AG04450 (cell line): Measurements from ENCODE around the gene RFX4. TPM values are rescaled to one million over a fixed set of nuclear protein-coding genes. Genes with fewer than 3 reads are reported as not detected.

Experiments
- CTCF ChIA-PET: fragments of 300-600, 350-600 bp; formaldehyde crosslinking; extraction: SDS; loops from one replicate; lab custom pipeline; 2022; ENCODE audit warnings: antibody characterized with exemption, inconsistent platforms; lab: Charles Lee
- POLR2A ChIA-PET: fragments of 350-600 bp; formaldehyde crosslinking; extraction: SDS; loops from one replicate; lab custom pipeline; 2021; ENCODE audit warnings: antibody characterized with exemption, inconsistent platforms; lab: Yijun Ruan, JAX
- DNase-seq: peaks from one replicate; pipeline ENCODE4 v3.0.0-alpha.2; 2011; ENCODE audit warnings: low read depth, low spot score
- H3K27ac ChIP-seq: one replicate; pipeline ENCODE4 v1.5.1; 2012; ENCODE audit warnings: low read depth, low read length, control low read depth
- H3K27me3 ChIP-seq: one replicate; pipeline ENCODE4 v1.6.0; 2012; ENCODE audit warnings: low read length; ENCODE audit not compliant: control insufficient read depth, insufficient read depth
- H3K4me3 ChIP-seq: 2 replicates; pipeline ENCODE4 v1.5.1; 2011; ENCODE audit warnings: mild to moderate bottlenecking, low read depth, low read length, control low read depth
- H3K9me3 ChIP-seq: 2 replicates; pipeline ENCODE4 v1.5.1; 2012; ENCODE audit warnings: low read length; ENCODE audit not compliant: control insufficient read depth, insufficient read depth
- polyA plus RNA-seq: library from polyadenylated mRNA; depleted of rRNA; stranded (reverse); fragments of >200 nt; gene quantifications from 2 replicates; pipeline ENCODE4 v1.2.3, GENCODE V29; 2011
- TF ChIP-seq, protein P1 (sequence below): IDR thresholded peaks from 2 replicates; pipeline ENCODE4 v1.5.1; 2011; ENCODE audit warnings: low read depth, low read length, control low read depth, inconsistent platforms

The RFX4 gene
- polyA plus RNA-seq, 1 experiment = not detected

DNA sequence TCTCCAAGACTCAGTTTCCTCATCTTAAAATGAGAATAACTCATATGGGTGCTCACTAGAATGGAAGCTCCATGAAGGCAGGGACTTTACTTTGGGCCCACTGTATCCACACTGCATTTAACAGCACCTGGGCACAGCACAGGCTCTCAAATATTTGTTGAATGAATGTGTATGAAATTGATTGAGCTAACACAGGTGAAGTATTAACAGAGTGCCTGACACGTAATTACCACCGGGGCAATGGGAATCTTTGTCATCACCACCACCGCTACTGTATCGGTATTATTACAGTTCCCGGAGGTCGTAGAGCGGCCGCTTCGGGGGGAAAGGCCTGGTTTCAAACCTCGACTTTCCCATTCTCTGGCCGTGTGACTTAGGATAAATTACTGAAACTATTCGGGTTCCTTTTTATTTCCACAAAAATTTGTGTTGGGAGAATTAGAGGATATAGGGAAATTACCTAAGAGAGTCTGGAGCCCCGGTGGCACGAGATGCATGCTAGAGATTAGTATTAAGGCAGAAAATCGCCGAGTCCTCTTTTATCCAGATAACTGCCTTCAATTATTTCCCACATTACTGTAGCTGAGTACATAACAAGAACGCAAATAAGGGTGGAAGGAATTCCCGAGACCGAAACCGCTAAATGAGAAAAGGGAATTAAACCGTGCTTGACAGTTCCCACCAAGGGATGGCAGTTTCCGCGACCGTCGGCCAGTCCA, 190.6 kb downstream of the RFX4 start:
- CTCF ChIA-PET = interaction anchor here (1.5 to 1.8 kb wide), 3 partner anchors 17 to 416 kb away, joined by 3 to 6 read pairs (median 4); partner anchors contain the start of gene POLR3B

DNA sequence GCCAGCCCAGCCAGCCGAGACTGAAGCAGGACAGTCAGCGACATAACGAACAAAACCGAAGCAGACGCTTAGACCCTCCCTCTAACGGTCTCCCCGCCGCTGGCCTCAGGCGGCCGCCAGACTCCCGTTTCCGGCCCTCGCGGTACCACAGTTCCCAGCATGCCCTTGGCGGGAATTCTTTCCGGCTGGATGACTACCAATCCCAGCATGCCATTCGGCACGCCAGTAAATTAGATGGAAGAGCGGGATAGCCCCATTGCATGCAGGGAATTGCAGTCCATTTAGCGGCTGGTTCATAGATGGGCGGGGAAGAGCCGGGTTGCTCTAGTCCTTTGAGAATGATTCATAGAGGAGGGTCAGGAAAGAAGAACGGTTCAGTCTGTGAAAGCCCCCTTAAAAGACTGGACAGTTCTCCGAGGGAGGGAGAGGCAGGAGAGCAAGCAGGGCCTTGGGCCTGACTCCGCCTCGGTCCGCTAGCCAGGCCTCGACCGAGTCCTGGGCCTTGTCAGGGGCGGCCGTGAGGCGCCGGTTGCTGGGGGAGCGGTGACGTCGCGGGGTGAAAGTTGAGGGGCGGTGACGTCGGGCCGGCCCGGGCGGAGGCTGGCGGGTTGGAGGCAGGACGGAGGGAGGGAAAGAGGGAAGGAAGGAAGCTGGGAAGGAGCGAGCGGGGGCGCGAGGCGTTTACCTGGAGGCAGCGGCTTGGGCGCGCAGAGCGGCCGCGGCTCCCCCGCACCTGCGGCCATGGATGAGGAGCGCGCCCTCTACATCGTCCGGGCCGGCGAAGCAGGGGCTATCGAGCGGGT, 191.4 kb downstream of the RFX4 start, which contains the start of gene RIC8B:
Gene RIC8B (plus strand): TSS at position 678 of the 803 bp plus-strand sequence. CDS start 64 bp downstream, at position 742.
- Histone ChIP-seq H3K27me3 (no peaks in the 10 kb centered on the region), H3K27ac (peak within 1 kb of the TSS; percentile 100), H3K4me3 (peak within 1 kb of the TSS; percentile 96), H3K9me3 (no peaks in the 10 kb centered on the region; the same call in 1 of the 2 replicates)
- ChIA-PET POLR2A (interaction anchor here (0.5 to 1.3 kb wide), 6 partner anchors 24 to 897 kb away, joined by 3 to 5 read pairs (median 3); partner anchors contain the start of gene TMEM263), CTCF (interaction anchor here (1.5 kb wide), 1 partner anchor 417 kb away, joined by 4 read pairs; the partner anchor contains the start of gene POLR3B)
- TF ChIP-seq, protein P1, sequence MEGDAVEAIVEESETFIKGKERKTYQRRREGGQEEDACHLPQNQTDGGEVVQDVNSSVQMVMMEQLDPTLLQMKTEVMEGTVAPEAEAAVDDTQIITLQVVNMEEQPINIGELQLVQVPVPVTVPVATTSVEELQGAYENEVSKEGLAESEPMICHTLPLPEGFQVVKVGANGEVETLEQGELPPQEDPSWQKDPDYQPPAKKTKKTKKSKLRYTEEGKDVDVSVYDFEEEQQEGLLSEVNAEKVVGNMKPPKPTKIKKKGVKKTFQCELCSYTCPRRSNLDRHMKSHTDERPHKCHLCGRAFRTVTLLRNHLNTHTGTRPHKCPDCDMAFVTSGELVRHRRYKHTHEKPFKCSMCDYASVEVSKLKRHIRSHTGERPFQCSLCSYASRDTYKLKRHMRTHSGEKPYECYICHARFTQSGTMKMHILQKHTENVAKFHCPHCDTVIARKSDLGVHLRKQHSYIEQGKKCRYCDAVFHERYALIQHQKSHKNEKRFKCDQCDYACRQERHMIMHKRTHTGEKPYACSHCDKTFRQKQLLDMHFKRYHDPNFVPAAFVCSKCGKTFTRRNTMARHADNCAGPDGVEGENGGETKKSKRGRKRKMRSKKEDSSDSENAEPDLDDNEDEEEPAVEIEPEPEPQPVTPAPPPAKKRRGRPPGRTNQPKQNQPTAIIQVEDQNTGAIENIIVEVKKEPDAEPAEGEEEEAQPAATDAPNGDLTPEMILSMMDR = no peak
- DNase-seq = peak; percentile 97

More for the DNA sequence above, 190.6 kb downstream of the RFX4 start:
- DNase-seq = no peak
- POLR2A ChIA-PET = interaction anchor here (0.6 to 1.3 kb wide), 4 partner anchors 25 to 327 kb away, joined by 3 to 5 read pairs (median 4); partner anchors contain the start of gene TMEM263
- H3K4me3 ChIP-seq = peak overlapping the region; percentile 85
- H3K27me3 ChIP-seq = no peaks in the 10 kb centered on the region
- H3K27ac ChIP-seq = peak overlapping the region; percentile 88
- no peaks in the 10 kb centered on the region; the same call in 1 of the 2 replicates for H3K9me3 ChIP-seq
- TF ChIP-seq, protein P1 = no peak

DNA sequence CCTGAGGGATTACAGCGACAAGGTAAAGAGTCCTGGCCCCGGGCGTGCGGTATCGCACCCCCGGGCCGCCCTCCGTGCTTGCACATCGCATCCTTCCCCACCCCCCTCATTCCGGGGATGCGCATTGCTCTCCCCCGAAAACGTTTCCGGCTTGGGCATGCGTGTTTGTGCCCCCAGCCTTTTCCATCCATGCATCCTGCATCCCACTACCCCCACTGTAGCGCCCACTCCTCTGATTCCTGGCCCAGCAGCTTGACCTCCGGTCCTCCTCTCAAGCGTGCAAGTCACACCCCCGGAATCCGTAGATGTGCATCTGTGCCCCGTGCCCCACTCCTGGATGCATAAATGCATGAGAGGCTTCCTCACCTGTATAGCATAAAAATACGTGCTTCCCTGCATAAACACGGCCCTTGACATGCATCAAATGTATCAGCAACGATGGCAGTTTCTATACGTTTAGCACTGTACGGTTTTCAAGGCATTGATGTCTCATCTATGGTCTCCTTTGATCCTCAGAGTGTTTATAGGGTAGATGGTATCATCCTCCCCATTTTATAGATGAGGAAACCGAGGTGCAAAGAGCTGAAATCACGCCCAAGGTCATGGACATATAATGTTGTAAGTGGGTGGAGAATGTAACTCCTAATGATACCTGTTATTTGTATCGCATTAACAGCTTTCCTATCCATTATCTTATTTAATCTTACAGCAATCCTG, 192.2 kb downstream of the RFX4 start:
- H3K27ac ChIP-seq = peak overlapping the region; percentile 100
- ChIA-PET CTCF (interaction anchor here (1.0 to 1.5 kb wide), 3 partner anchors 16 to 418 kb away, joined by 3 read pairs; no protein-coding TSS in a partner anchor), POLR2A (interaction anchor here (0.5 to 1.3 kb wide), 4 partner anchors 23 to 898 kb away, joined by 3 to 4 read pairs (median 3); partner anchors contain the start of gene TMEM263)
- no peaks in the 10 kb centered on the region; the same call in 1 of the 2 replicates for H3K9me3 ChIP-seq
- H3K4me3 ChIP-seq = peak overlapping the region; percentile 96
- no peaks in the 10 kb centered on the region for H3K27me3 ChIP-seq
- DNase-seq = no peak
- TF ChIP-seq, protein P1 = no peak

DNA sequence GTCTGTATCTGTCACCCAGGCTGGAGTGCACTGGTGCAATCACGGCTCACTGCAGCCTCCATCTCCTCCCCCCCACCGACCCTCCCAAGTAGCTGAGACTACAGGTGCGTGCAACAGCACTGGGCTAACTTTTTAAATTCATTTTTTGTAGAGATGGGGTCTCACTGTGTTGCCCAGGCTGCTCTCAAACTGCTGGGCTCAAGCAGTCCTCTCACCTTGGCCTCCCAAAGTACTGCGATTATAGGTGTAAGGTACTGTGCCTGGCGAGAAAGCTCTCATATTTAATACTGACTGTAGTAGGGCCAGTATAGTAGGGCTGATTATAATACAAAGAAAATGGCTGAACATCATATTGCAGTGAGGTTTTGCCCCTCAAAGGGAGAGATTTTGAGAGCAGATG, 194.1 kb downstream of the RFX4 start:
- TF ChIP-seq, protein P1 = no peak
- ChIA-PET CTCF (interaction anchor here (0.9 kb wide), 1 partner anchor 8 kb away, joined by 3 read pairs; no protein-coding TSS in a partner anchor), POLR2A (no interaction called here)
- no peak overlapping the region for H3K27ac ChIP-seq
- no peaks in the 10 kb centered on the region; the same call in 1 of the 2 replicates for H3K9me3 ChIP-seq
- no peaks in the 10 kb centered on the region for H3K27me3 ChIP-seq
- no peak overlapping the region for H3K4me3 ChIP-seq
- DNase-seq = no peak
